GM19395 (cell line): Measurements from ENCODE around the gene CCDC144A.
"Not testable (repeated sequence)": the region's sequence is repeated elsewhere in the genome, so short reads cannot be mapped to it uniquely, and the experiment has no call there.

Source experiments
- ATAC-seq: cut with Tn5 transposase; IDR thresholded peaks from one replicate; pipeline ENCODE4 v1.9.1; 2021; ENCODE audit warnings: mild to moderate bottlenecking, moderate library complexity; ENCODE audit not compliant: unreplicated experiment

CCDC144A gene

DNA sequence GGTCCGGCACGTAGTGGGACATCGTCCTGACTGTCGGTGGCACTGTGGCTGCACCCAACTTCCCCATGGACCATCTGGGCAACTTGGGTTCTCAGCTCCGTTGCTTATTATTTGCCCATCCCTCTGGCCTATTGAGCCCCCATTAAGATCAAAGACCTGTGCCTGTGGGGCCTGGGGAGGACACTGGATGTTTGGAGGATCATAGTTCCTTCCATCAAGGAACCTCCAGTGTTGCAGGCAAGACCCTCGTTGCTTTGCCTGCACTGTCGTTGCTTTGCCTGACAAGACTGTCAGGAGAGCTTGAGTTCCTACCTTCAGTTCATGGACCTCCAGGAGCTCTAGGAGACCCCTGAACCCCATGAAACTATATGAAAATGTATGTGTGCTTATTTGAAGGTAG is 127.2 kb downstream of the CCDC144A start:
- no peak for ATAC-seq

GRCh38 chr17:16817940-16818339 is 127.9 kb downstream of the CCDC144A start:
- not testable (repeated sequence) for ATAC-seq

DNA sequence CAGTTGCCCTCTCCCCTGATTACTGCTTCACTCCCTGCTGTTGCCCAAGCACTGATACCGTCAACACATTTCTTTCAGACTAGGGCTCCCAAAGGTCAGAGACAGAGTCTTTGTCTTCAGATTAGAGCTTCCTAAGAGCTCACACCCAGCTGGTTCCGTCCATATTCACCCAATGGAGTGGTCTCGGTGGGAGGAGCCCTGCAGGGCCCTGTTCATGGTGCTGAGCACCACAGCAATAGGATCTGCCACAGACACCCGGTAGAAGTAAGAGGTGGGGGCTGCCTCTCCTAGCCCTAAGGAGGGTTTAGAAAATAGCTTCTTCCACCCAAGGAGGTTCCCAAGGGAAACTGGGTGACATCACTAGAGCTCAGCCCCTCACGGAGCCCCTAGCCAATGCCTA is 128.3 kb downstream of the CCDC144A start:
- no peak for ATAC-seq

DNA sequence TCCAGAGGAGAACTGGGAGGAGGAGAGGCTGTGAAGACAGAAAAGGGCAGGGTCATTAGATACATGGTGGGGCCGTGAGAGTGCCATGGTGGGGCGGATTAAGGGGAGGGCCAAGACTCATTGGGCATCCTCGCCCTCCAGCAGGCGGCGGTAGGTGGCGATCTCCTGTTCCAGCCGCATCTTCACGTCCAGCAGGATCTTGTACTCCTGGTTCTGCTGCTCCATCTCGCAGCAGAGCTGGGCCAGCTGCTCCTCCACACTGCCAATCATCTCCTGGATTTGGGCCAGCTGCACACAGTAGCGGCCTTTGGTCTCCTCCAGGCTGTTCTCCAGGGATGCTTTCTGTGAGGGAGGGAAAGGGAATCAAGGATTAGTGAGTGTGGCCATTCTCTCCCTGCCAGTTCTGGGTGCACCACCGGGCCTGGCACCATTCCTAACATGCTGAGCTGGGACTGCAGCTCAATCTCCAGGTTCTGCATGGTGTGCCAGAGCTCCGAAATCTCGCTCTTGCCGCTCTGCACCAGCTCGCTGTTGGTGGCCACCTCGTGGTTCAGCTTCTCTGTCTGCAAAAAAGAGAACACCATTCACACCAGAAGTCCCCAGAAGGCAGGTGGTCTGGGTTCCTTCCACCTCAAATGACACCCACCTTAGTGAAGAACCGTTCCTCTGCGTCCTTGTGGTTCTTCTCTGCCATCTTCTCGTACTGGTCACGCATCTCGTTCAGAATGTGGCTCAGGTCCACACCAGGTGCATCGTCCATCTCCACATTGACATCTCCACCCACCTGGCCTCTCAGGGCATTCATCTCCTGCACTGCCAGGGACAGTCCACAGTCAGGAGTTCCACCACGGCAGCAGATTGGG is 129.0 kb downstream of the CCDC144A start:
- no peak for ATAC-seq

GRCh38 chr17:16820161-16820877 is 130.3 kb downstream of the CCDC144A start:
- no peak for ATAC-seq

DNA sequence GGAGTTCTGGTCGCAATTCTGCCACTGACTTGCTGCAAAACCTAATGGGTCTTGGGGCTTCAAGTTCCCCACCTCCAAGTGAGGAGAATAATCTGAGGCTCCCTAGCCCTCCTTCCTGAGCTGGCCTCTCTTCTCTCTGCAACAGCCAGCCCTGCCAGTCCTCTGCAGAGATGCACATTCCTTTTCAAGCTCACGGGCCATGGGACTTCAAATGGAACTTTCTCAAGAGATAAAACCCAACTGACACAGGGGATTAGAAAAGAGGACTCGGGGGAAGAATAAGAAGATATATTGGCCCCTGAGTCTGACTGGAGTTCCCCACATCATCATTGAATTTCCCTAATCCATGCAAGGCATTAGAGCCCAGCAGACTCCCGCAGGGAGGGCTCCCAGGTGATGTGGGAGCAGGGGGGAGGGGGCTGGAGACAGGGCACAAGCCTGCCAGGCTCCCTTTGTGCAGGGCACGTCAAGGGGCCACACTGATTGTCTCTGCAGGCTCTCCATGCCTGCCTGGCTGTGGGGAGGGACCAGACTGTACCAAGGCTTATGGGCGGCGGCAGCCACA is 131.0 kb downstream of the CCDC144A start:
- ATAC-seq, result no peak

DNA sequence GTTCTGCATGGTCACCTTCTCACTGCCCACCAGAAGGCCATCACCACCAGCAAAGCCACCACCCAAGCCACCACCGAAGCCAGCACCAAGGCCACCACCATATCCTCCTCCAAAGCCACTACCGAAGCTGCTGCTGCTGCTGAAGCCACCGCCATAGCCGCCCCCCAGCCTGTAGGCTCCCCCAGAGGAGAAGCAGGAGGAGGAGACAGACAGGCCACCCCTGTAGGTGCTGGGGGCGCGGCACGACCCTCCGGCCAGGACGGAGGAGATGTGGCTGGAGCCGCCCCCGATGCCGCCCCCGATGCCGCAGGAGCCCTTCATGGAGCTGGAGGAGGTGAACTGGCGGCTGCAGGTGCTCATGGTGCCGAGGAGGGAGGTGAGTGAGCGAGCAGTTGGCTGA is 132.1 kb downstream of the CCDC144A start:
- ATAC-seq, result not testable (repeated sequence)

GRCh38 chr17:16823768-16824406 is 133.8 kb downstream of the CCDC144A start:
- ATAC-seq, result not testable (repeated sequence)
